ENCODE measurements around the gene CAMK2B. TPM values are rescaled to one million over a fixed set of nuclear protein-coding genes. Genes with fewer than 3 reads are reported as not detected.

CAMK2B gene
- total RNA-seq, 4 donors from 2014 or later: 7.0 to 19.3 (median 18.5) TPM

DNA sequence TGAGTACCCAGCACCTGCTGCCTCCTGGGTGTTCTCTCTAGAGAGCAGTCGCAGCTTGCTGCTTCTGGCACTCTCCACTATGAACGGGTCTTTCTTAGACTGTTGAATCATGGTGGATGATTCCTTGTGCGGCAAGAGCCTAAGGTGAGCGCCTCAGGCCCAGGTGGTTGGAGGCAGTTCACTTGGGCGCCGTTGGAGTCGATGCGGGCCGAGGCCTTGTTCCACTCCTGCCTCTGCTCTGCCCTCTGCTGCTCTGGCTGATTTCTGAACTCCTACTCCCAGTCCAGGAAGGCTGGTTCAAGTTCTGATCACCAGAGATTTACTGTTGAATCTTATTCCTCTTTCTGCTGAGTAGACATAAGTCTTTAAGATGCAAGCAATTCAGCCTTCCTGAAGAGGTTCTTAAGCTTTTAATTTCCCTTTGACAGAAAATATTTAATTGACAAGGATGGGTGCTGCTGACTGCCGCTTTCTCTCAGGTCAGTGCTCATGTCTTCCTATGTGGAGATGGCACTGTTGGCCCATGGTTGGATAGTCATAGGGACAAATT is 114.2 kb downstream of the CAMK2B start:
- Histone ChIP-seq H3K27ac (no peak overlapping the region), H3K4me1 (peaks cover 0 to 6% of the 10 kb centered on the region in 2 donors), H3K4me3 (replicated peaks in 1 of 3) (no peak overlapping the region), H3K27me3 (no peaks in the 10 kb centered on the region), H3K9me3 (no peaks in the 10 kb centered on the region), H3K36me3 (peaks cover 59 to 63% of the 10 kb centered on the region in 2 donors)
- intact Hi-C loops (cut with DNase I): no loop called here
- 88 to 91% methylated on average over 9 to 10 of the region's 10 CpGs for WGBS, 2 donors
- DNase-seq: no peak
- TF ChIP-seq, protein P1, sequence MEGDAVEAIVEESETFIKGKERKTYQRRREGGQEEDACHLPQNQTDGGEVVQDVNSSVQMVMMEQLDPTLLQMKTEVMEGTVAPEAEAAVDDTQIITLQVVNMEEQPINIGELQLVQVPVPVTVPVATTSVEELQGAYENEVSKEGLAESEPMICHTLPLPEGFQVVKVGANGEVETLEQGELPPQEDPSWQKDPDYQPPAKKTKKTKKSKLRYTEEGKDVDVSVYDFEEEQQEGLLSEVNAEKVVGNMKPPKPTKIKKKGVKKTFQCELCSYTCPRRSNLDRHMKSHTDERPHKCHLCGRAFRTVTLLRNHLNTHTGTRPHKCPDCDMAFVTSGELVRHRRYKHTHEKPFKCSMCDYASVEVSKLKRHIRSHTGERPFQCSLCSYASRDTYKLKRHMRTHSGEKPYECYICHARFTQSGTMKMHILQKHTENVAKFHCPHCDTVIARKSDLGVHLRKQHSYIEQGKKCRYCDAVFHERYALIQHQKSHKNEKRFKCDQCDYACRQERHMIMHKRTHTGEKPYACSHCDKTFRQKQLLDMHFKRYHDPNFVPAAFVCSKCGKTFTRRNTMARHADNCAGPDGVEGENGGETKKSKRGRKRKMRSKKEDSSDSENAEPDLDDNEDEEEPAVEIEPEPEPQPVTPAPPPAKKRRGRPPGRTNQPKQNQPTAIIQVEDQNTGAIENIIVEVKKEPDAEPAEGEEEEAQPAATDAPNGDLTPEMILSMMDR (IDR thresholded peaks at IDR 0.05): no peak
- no peak for TF ChIP-seq POLR2A (IDR thresholded peaks at IDR 0.05)

DNA sequence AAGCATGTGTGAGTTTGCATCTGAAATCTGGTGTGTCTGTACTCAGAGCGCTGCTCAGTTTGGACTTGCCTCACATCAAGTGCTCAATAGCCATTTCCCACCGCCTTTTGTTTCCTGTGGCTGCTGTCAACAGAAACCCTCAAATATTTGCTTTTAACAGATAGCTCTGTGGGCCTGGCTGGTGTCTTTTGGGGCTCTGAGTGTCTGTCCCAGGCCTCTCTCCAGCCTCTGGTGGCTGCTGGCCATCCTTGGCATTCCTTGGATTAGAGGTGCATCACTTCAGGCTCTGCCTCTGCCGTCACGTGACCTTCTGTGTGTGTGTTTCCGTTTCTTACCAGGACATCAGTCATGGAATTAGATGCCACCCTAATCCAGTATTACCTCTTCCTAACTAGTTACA is 115.3 kb downstream of the CAMK2B start:
- Histone ChIP-seq H3K27me3 (no peaks in the 10 kb centered on the region), H3K36me3 (peaks cover 66 to 74% of the 10 kb centered on the region in 2 donors)

DNA sequence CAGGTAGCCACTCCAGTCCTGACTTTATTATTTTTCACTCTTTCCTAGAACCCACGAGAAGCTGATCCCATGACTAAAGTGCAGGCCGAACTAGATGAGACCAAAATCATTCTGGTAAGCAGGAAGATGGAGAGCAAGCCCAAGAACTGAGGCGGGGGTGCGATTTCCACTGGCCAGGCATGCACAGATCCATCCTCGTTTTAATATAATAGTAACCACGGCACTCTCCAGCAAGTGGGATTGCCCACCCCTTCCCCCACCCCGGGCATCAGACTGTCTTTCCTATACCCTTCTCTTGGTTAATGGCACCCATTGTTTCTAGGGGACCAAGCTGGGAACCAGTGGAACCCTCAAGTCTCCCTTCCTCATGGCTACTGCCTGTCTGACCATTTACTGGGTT is 117.3 kb downstream of the CAMK2B start:
- no peak overlapping the region for H3K4me3 ChIP-seq (replicated peaks in 1 of 3)
- H3K36me3 ChIP-seq: peaks cover 66 to 76% of the 10 kb centered on the region in 2 donors
- no peak overlapping the region for H3K27ac ChIP-seq
- TF ChIP-seq, protein P1 (IDR thresholded peaks at IDR 0.05): no peak
- no peak for TF ChIP-seq POLR2A (IDR thresholded peaks at IDR 0.05)
- DNase-seq: no peak
- no peaks in the 10 kb centered on the region for H3K4me1 ChIP-seq
- intact Hi-C loops (cut with DNase I): loop anchor here (10.0 kb wide), 1 partner anchor 83 kb away; the partner anchor contains the start of gene POLD2
- 97% methylated on average over 7 of the region's 7 CpGs for WGBS, 2 donors
- no peaks in the 10 kb centered on the region for H3K9me3 ChIP-seq
- H3K27me3 ChIP-seq: no peaks in the 10 kb centered on the region

More for the DNA sequence above, 115.3 kb downstream of the CAMK2B start:
- WGBS, 2 donors: 87 to 90% methylated on average over 5 of the region's 5 CpGs
- intact Hi-C loops (cut with DNase I): no loop called here
- no peak overlapping the region for H3K27ac ChIP-seq
- no peak for DNase-seq
- H3K4me1 ChIP-seq: no peaks in the 10 kb centered on the region
- H3K9me3 ChIP-seq: no peaks in the 10 kb centered on the region
- no peak for TF ChIP-seq POLR2A (IDR thresholded peaks at IDR 0.05)
- TF ChIP-seq, protein P1 (IDR thresholded peaks at IDR 0.05): no peak
- no peak overlapping the region for H3K4me3 ChIP-seq (replicated peaks in 1 of 3)

DNA sequence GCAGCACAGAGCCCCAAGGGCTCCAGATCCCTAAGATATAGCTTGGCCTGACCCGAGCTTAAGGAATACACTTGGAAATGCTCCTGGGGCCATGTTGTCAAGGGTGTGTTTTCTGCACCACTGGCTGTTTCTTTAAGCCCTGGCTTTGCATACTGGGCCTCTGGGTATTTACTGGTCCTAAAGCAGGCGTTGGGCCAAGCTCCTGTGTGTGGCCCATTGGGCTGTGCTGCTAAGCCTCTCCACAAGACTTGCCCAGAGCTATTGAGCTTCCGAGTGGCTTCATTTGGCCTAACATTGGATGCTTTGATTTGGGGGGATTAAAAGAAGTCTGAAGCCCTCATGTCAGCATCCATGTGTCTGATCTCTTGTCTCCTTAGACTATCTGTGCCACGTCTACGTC is 119.4 kb downstream of the CAMK2B start:
- H3K27me3 ChIP-seq: no peaks in the 10 kb centered on the region
- H3K4me1 ChIP-seq: peaks cover 13 to 15% of the 10 kb centered on the region in 2 donors
- 95% methylated on average over 4 to 5 of the region's 5 CpGs for WGBS, 2 donors
- no peaks in the 10 kb centered on the region for H3K9me3 ChIP-seq
- DNase-seq: no peak
- H3K36me3 ChIP-seq: peaks cover 48 to 57% of the 10 kb centered on the region in 2 donors
- intact Hi-C loops (cut with DNase I): loop anchor here (10.0 kb wide), 1 partner anchor 81 kb away; the partner anchor contains the start of gene POLD2
- no peak for TF ChIP-seq POLR2A (IDR thresholded peaks at IDR 0.05)
- TF ChIP-seq, protein P1 (IDR thresholded peaks at IDR 0.05): no peak
- H3K4me3 ChIP-seq (replicated peaks in 1 of 3): no peak overlapping the region
- no peak overlapping the region for H3K27ac ChIP-seq

DNA sequence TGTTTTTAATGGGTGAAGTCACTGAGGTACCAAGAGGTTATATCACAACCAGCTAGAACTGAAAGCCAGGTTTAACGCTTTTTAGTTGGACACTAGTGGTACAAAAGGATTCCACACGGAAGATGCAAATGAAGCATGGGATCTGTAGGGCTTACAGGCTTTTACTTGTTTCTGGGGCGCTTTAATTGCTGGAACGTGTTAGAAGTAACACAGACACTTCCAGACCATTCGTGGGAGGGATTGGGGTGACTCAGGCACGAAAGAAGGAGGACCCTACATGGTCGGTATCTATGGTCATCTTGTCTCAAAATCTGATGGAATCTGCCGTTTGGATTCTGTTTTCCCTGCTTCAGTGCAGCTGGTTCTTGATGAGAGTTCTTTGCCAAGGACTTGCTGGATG is 123.6 kb downstream of the CAMK2B start:
- H3K27ac ChIP-seq: no peak overlapping the region
- H3K36me3 ChIP-seq: peaks cover 12 to 20% of the 10 kb centered on the region in 2 donors
- intact Hi-C loops (cut with DNase I): loop anchor here (10.0 kb wide), 1 partner anchor 77 kb away; the partner anchor contains the start of gene POLD2
- no peaks in the 10 kb centered on the region for H3K9me3 ChIP-seq
- 28 to 32% methylated on average over 8 of the region's 8 CpGs for WGBS, 2 donors
- peak overlapping the region in 1 of 3 donors; percentile 77 for H3K4me3 ChIP-seq (replicated peaks in 1 of 3)
- TF ChIP-seq POLR2A (IDR thresholded peaks at IDR 0.05): no peak
- TF ChIP-seq, protein P1 (IDR thresholded peaks at IDR 0.05): no peak
- no peak for DNase-seq
- H3K27me3 ChIP-seq: no peaks in the 10 kb centered on the region
- H3K4me1 ChIP-seq: peaks cover 13 to 15% of the 10 kb centered on the region in 2 donors

Measured in thyroid gland (tissue), 4 donors.